ENCODE measurements around the gene MANEA. TPM values are rescaled to one million over a fixed set of nuclear protein-coding genes. Genes with fewer than 3 reads are reported as not detected.

Gene MANEA
- total and polyA plus RNA-seq, 2 of the 13 experiments (the other 11 are each of a cell fraction or from before 2014, with no cell fraction given): 10.0 to 10.9 TPM

- peak; percentile 83 for TF ChIP-seq PHF8 (CRISPR knock-in tag; IDR thresholded peaks at IDR 0.05)
- no peak for TF ChIP-seq SRSF9 (IDR thresholded peaks at IDR 0.05; ENCODE audit: borderline replicate concordance, insufficient read depth, low read depth, low read length, poor library complexity, severe bottlenecking)
- peak; percentile 90 for TF ChIP-seq MAX (IDR thresholded peaks at IDR 0.05)
- TF ChIP-seq REXO4 (CRISPR knock-in tag; IDR thresholded peaks at IDR 0.05; ENCODE audit: borderline replicate concordance): no peak
- no peak; the same call in 1 of the 2 replicates for TF ChIP-seq ZNF503 (CRISPR knock-in tag; IDR thresholded peaks at IDR 0.05)
- TF ChIP-seq ZNF567 (CRISPR knock-in tag; IDR thresholded peaks at IDR 0.05; ENCODE audit: borderline replicate concordance): peak; percentile 63; the same call in 1 of the 2 replicates
- TF ChIP-seq ZNF232 (CRISPR knock-in tag; IDR thresholded peaks at IDR 0.05; ENCODE audit: borderline replicate concordance): no peak; the same call in 1 of the 2 replicates
- TF ChIP-seq RNF219 (CRISPR knock-in tag; IDR thresholded peaks at IDR 0.05): no peak; the same call in 1 of the 2 replicates
- TF ChIP-seq SALL1 (CRISPR knock-in tag; IDR thresholded peaks at IDR 0.05): peak; percentile 83
- TF ChIP-seq BRCA1 (CRISPR knock-in tag; IDR thresholded peaks at IDR 0.05): no peak
- TF ChIP-seq ZNF773 (CRISPR knock-in tag; IDR thresholded peaks at IDR 0.05; ENCODE audit: borderline replicate concordance): 0 out of 2 replicates have a peak, but pooled peaks have one; percentile 71
- peak; percentile 34 for TF ChIP-seq DR1 (CRISPR knock-in tag; IDR thresholded peaks at IDR 0.05)
- no peak for TF ChIP-seq RFXAP (CRISPR knock-in tag; IDR thresholded peaks at IDR 0.05; ENCODE audit: borderline replicate concordance)
- TF ChIP-seq, protein P1, sequence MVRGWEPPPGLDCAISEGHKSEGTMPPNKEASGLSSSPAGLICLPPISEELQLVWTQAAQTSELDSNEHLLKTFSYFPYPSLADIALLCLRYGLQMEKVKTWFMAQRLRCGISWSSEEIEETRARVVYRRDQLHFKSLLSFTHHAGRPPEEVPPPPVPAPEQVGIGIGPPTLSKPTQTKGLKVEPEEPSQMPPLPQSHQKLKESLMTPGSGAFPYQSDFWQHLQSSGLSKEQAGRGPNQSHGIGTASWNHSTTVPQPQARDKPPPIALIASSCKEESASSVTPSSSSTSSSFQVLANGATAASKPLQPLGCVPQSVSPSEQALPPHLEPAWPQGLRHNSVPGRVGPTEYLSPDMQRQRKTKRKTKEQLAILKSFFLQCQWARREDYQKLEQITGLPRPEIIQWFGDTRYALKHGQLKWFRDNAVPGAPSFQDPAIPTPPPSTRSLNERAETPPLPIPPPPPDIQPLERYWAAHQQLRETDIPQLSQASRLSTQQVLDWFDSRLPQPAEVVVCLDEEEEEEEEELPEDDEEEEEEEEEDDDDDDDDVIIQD (CRISPR knock-in tag; IDR thresholded peaks at IDR 0.05; ENCODE audit: low read depth): no peak
- TF ChIP-seq KAT2B (IDR thresholded peaks at IDR 0.05; ENCODE audit: borderline replicate concordance, low read depth, low read length): no peak
- no peak for TF ChIP-seq CHD4 (IDR thresholded peaks at IDR 0.05; ENCODE audit: borderline replicate concordance, low read length)
- TF ChIP-seq ZSCAN29 (CRISPR knock-in tag; conservative IDR thresholded peaks at IDR 0.05): no peak
- TF ChIP-seq NKX3-1 (CRISPR knock-in tag; IDR thresholded peaks at IDR 0.05): 0 out of 2 replicates have a peak, but pooled peaks have one; percentile 52
- peak; percentile 31; the same call in 1 of the 2 replicates for TF ChIP-seq CBFB (CRISPR knock-in tag; IDR thresholded peaks at IDR 0.05)
- no peak for TF ChIP-seq ZNF747 (CRISPR knock-in tag; IDR thresholded peaks at IDR 0.05; ENCODE audit: borderline replicate concordance)
- no peak for TF ChIP-seq ZNF720 (CRISPR knock-in tag; IDR thresholded peaks at IDR 0.05)
- 0 out of 2 replicates have a peak, but pooled peaks have one; percentile 23 for TF ChIP-seq ZNF704 (CRISPR knock-in tag; IDR thresholded peaks at IDR 0.05; ENCODE audit: borderline replicate concordance)
Measured at GRCh38 chr6:95577304-95578105, at the start of gene MANEA (continued).

Measured in HepG2 (cell line).